Heart left ventricle (tissue), 13 donors: ENCODE data around the gene BTN2A1.
A peak's percentile ranks its signal among the peaks of the same experiment; 100 is the strongest.

ENCODE experiments used
- CTCF ChIP-seq, 12 donors: fragments of 200-600 bp; sonication (generic) in 4 of 12; IDR thresholded peaks; one replicate each; pipeline versions ENCODE4 v1.5.0 to v1.8.0; 2018 to 2022; ENCODE audit warnings: antibody characterized with exemption in 12 of 12, mild to moderate bottlenecking in 5 of 12
- POLR2A ChIP-seq, 2 donors: fragments of 450-650 bp; IDR thresholded peaks; one replicate each; pipeline ENCODE4 v1.6.1; 2017; ENCODE audit warnings: antibody characterized with exemption in 2 of 2, mild to moderate bottlenecking in 2 of 2, moderate library complexity in 2 of 2
- donor health status: ischemic (EF 13 %, LVEDD 7.1; RV severe dilation, severe dysfunction).
- donor health status: DM: no; HTN: yes; CAD: no.
- donor health status: DM: no; HTN: no; CAD: no.
- donor health status: ischemic (EF 25% LVEDD 6.9; RV normal size, moderate dysfunction).
- donor health status: ischemic (EF 25% LVEDD 5.7; RV mildly dilated, moderate dysfunction).
- donor health status: ischemic (EF 35%, LVEDD 5.7; RV mildly dilated, moderate dysfunction).
- donor health status: nonischemic (EF 11% LVEDD 7.7; RV severe dilation, severe dysfunction).
- donor health status: DM: yes; HTN: yes; CAD: no.
- donor health status: PGD.
- donor health status: ischemic (EF 29% LVEDD 5.4; RV normal size, mild dysfunction).
- donor health status: nonischemic (EF 23%, LVEDD 6.1; RV moderate dilation, normal function).

DNA sequence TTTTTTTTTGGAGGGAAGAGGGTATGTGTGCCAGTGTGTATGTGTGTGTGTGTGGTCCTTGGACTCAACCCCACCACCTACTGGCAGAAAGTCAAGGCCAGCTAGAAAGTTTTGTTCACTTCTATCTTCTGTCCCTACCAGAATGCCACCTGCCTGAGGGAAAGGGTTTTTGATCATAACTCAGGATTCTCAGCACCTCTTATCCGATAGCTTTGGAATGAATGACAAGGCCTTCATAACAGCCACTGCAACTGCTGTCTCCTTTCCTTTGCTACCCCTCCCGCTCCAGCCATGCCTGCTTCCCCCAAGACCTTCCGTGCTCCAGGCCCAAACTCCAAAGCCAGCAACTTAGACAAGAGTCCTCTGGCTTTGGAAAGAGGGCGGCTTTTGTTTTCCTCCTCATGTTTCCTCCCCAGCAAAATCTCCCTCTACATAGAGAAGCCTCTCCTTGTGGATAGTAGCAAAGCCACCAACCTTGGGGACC, 37.0 kb upstream of the BTN2A1 start:
- TF ChIP-seq CTCF (IDR thresholded peaks at IDR 0.05): peak in 10 of 12 donors; percentile 11 to 50 (median 32)
- TF ChIP-seq POLR2A (IDR thresholded peaks at IDR 0.05): no peak
